GM23338 (cell line): ENCODE data around the gene EVI5L.

ENCODE experiments used
- EZH2 ChIP-seq: fragments of 200-600 bp; sonication (generic); IDR thresholded peaks from one replicate; pipeline ENCODE4 v1.8.0; 2017; ENCODE audit warnings: antibody characterized with exemption, mild to moderate bottlenecking, low read depth; ENCODE audit not compliant: unreplicated experiment
- EZH2phosphoT487 ChIP-seq: fragments of 200-600 bp; sonication (generic); IDR thresholded peaks from one replicate; pipeline ENCODE4 v1.8.1; 2018; ENCODE audit warnings: antibody characterized with exemption; ENCODE audit not compliant: unreplicated experiment
- JUNB ChIP-seq: IDR thresholded peaks from one replicate; pipeline ENCODE4 v1.6.1; 2016; ENCODE audit warnings: antibody characterized with exemption; ENCODE audit not compliant: unreplicated experiment
- POLR2AphosphoS5 ChIP-seq: IDR thresholded peaks from 2 replicates; pipeline ENCODE4 v1.6.1; 2016; ENCODE audit warnings: antibody characterized with exemption, low read depth
- ZNF114 ChIP-seq: fragments of 250-450 bp; sonication (Bioruptor Pico); IDR thresholded peaks from 2 replicates; pipeline ENCODE4 v1.5.0; 2020; ENCODE audit warnings: mild to moderate bottlenecking, moderate library complexity
- TF ChIP-seq, protein P1 (sequence below): IDR thresholded peaks from one replicate; pipeline ENCODE4 v1.6.1; 2018; ENCODE audit warnings: antibody characterized with exemption; ENCODE audit not compliant: unreplicated experiment
- TF ChIP-seq, protein P2 (sequence below), 2 experiments: fragments of 200-600 bp in 1 of 2; sonication (generic) in 1 of 2; conservative IDR thresholded peaks; 2 replicates each; pipeline versions ENCODE4 v1.5.1 to v1.6.1; 2016 to 2017; ENCODE audit warnings: antibody characterized with exemption in 2 of 2, low read depth in 2 of 2, mild to moderate bottlenecking in 2 of 2, moderate library complexity in 1 of 2
- TF ChIP-seq, protein P3 (sequence below): IDR thresholded peaks from 2 replicates; pipeline ENCODE4 v1.6.1; 2016; ENCODE audit warnings: antibody characterized with exemption

DNA sequence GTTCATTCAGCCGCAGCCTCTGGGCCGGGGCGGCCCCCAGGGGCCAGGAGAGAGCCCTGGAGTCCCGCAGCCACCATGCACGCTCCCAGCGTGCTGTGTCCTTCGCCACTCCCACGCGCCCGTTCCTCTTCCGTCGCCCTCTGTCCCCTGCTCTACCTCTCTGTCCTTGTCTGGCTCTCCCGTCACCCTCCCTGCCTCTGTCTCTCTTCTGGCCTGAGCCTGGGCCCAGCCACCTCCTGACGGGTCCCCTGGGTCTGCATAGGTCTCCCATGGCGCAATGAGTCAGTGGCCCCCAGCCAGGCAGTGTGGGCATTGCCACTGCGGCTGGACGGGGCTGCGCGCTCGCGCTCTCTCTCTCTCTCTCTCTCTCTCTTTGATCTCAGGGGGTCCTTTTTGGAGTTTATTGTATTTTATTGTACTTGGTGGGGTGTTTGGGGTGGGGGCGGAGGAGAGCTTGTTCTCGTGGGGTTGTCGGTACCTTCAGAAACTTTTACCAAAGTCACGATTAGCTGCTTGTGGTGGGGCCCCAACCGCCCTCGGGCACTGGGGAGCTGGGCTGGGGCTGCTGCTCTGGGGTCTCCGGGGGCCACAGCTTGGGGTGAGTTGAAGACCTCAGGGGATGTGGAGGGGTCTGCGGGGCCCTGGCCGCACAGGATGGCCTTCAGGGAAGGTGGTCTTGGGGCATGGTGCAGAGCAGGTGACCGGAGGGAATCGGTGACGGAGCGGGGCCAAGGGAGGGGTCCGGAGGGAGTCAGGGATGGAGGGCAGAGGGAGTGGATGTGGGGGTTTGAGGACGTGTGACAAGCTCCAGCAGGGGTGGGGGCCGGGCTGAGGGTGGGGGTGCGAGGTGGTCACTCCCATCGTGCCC, 82.9 kb downstream of the EVI5L start:
- TF ChIP-seq, protein P1, sequence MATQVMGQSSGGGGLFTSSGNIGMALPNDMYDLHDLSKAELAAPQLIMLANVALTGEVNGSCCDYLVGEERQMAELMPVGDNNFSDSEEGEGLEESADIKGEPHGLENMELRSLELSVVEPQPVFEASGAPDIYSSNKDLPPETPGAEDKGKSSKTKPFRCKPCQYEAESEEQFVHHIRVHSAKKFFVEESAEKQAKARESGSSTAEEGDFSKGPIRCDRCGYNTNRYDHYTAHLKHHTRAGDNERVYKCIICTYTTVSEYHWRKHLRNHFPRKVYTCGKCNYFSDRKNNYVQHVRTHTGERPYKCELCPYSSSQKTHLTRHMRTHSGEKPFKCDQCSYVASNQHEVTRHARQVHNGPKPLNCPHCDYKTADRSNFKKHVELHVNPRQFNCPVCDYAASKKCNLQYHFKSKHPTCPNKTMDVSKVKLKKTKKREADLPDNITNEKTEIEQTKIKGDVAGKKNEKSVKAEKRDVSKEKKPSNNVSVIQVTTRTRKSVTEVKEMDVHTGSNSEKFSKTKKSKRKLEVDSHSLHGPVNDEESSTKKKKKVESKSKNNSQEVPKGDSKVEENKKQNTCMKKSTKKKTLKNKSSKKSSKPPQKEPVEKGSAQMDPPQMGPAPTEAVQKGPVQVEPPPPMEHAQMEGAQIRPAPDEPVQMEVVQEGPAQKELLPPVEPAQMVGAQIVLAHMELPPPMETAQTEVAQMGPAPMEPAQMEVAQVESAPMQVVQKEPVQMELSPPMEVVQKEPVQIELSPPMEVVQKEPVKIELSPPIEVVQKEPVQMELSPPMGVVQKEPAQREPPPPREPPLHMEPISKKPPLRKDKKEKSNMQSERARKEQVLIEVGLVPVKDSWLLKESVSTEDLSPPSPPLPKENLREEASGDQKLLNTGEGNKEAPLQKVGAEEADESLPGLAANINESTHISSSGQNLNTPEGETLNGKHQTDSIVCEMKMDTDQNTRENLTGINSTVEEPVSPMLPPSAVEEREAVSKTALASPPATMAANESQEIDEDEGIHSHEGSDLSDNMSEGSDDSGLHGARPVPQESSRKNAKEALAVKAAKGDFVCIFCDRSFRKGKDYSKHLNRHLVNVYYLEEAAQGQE, result no peak
- TF ChIP-seq, protein P2, sequence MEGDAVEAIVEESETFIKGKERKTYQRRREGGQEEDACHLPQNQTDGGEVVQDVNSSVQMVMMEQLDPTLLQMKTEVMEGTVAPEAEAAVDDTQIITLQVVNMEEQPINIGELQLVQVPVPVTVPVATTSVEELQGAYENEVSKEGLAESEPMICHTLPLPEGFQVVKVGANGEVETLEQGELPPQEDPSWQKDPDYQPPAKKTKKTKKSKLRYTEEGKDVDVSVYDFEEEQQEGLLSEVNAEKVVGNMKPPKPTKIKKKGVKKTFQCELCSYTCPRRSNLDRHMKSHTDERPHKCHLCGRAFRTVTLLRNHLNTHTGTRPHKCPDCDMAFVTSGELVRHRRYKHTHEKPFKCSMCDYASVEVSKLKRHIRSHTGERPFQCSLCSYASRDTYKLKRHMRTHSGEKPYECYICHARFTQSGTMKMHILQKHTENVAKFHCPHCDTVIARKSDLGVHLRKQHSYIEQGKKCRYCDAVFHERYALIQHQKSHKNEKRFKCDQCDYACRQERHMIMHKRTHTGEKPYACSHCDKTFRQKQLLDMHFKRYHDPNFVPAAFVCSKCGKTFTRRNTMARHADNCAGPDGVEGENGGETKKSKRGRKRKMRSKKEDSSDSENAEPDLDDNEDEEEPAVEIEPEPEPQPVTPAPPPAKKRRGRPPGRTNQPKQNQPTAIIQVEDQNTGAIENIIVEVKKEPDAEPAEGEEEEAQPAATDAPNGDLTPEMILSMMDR (conservative IDR thresholded peaks at IDR 0.05; ENCODE audit: low read depth in 2 of 2), result no peak
- TF ChIP-seq POLR2AphosphoS5 (no peak), EZH2 (no peak), EZH2phosphoT487 (no peak), JUNB (no peak), ZNF114 (CRISPR knock-in tag) (no peak)
- TF ChIP-seq, protein P3, sequence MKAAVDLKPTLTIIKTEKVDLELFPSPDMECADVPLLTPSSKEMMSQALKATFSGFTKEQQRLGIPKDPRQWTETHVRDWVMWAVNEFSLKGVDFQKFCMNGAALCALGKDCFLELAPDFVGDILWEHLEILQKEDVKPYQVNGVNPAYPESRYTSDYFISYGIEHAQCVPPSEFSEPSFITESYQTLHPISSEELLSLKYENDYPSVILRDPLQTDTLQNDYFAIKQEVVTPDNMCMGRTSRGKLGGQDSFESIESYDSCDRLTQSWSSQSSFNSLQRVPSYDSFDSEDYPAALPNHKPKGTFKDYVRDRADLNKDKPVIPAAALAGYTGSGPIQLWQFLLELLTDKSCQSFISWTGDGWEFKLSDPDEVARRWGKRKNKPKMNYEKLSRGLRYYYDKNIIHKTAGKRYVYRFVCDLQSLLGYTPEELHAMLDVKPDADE, result no peak
